Dedifferentiated amniotic fluid mesenchymal stem cell (primary cell): ENCODE results near the gene RNF4.
"Not testable (repeated sequence)": the region's sequence is repeated elsewhere in the genome, so short reads cannot be mapped to it uniquely, and the experiment has no call there.

Experiments used
- DNase-seq: peaks from one replicate; pipeline ENCODE4 v3.0.0-alpha.2; 2016; ENCODE audit errors: extremely low spot score

Gene RNF4

DNA sequence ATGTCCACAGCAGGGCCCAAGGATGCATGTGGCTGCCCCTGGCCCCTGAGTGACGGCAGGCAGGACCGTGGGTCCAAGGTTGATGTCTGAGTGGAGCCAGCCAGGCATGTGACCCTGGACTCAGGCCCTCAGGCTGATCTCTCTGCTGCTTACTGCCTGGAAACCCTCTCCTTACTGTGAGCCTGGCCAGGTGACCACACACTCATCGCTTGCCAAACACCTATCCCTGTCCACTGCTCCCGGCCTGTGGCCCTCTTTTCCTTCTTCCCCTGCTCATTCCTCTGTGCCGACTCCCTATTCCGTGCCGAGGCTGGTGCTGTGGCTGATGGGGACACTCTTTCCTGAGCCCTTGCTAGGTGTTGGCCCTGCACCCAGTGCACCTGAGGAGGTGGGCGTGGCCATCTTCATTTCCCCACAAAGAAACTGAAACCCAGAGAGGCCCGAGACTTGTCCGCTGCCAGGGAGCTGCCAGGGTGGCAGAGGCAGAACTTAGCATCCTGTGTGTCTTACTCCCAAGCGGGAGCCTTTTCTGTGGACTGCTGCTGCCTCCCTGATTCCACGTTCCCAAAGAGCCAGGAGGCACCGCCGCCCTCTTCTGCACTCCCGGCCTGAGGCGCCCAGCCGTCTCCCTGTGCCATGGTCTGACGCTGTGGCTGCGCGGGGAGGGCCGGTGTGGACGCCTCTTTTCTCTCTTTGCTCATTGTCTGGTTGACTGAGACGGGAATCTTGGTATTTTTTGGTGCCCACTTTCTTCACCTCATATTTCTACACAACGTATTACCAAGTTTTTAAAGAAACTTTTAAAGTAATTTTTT lies 11.2 kb upstream of the RNF4 start:
- no peak for DNase-seq

GRCh38 chr4:2458546-2459491 lies 10.1 kb upstream of the RNF4 start:
- DNase-seq: no peak

DNA sequence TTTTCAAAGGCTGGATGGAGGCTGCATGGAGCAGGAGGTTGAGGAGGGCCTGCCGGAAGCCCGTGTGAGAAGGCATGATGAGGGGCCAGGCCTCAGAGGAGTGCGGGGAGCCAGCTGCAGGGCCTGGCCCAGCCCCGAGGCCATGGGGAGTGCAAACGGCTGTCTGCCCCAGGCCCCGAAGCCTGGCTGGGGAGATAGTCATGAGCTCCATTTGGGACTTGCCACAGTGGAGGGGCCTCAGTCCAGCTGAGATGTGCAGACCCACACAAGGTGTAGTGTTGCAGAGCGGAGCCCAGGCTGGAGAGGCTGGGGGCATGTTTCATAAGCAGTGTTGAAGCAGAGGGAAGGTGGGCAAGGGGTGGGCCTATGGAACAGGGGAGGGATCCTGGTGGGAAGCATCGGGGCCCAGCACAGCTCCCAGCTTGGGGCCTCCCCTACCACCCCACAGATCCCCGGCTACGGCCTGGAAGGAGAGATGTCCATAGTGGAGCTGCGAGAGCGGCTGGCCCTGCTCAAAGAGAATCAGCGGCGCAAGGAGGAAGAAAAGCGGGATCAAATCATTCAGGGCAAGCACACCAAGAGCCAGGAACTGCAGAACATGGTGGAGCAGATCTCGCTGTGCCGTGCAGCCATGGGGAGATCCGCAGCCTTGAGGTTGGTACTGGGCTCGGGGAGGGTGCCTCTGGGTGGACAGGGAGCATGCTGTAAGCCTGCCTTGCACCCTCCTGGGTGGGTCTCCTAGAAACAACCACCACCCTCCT lies 9.1 kb upstream of the RNF4 start:
- no peak for DNase-seq

GRCh38 chr4:2461246-2461960 lies 7.5 kb upstream of the RNF4 start:
- no peak for DNase-seq

GRCh38 chr4:2462218-2462991 lies 6.5 kb upstream of the RNF4 start:
- peak; percentile 41 for DNase-seq

DNA sequence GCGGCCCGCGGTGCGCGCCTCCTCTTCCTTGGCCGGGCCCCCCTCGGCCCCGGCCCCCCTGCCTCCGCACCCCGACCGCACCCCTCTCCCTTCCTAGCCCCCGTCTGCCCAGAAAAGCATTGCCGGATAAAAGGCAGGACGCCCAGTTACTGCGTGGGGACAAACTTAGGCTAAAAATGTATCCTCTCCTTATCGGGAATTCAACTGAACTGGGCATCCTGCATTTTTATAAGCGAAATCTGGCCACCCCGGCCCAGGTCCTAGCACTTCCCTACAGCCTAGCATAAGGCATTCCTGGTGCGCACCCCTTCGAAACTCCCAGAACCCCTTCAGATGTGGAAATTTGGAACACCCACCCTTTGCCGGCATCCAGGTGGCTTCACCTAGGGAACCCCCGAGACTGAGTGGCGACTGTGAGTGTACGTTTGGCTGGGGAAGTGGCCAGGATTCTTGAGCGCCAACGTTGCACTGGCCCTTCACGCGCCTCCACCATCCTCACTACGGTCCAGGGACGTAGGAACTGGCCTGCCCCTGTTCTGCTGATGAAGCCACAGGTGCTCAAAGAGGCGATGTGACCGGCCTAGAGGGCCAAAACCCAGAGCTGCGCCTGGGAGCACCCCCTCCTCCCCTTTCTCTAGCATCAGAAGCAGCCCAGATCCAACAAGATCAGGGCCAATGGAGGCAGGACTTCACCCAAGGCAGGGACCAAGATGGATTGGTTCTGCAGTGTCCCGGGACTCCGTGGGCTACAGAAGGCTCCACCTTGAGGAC lies 5.7 kb upstream of the RNF4 start:
- no peak for DNase-seq

- DNase-seq: no peak
Measured at GRCh38 chr4:2465032-2465431, 3.9 kb upstream of the RNF4 start.

GRCh38 chr4:2465544-2465943 lies 3.4 kb upstream of the RNF4 start:
- not testable (repeated sequence) for DNase-seq

- DNase-seq: no peak
Measured at GRCh38 chr4:2469192-2469984, 482 bp downstream of the RNF4 start.

GRCh38 chr4:2470791-2471190 lies 1.9 kb downstream of the RNF4 start:
- no peak for DNase-seq

- DNase-seq: no peak
Measured at GRCh38 chr4:2472187-2472586, 3.3 kb downstream of the RNF4 start.

DNA sequence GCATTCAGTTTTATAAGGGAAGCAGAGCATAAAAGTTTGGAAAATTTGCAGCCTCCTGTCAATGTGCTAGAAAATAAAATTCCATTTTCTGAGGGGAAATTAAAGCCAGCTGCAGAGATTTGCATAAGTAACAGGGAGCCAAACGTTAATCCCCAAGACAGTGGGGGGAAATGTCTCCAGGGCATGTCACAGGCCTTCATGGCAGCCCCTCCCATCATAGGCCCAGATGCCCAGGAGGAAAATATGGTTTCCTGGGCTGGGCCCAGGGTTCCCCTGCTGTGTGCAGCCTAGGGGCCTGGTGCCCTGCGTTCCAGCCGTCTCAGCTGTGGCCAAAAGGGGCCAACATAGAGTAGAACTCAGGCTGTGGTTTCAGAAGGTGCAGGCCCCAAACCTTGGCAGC lies 9.3 kb downstream of the RNF4 start:
- peak; percentile 38 for DNase-seq

DNA sequence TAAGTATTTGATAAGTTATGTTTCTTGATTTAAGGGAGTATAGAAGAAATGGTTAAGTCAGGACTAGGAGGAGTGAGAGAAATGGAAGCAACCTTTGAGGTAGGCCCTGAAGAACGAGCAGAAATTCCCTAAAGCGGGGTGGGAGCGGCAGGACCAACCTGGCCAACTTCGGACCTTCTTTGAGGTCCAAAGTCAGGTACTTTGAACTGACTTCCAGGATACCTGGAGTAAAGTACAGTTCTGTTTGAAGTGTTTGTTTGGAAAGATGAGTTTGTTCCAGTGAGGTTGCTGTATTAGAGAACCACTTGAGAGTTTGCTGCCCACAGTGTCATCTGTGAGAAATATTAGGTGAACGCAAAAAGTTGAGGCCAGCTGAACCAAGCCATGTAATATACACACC lies 11.7 kb downstream of the RNF4 start:
- no peak for DNase-seq

DNA sequence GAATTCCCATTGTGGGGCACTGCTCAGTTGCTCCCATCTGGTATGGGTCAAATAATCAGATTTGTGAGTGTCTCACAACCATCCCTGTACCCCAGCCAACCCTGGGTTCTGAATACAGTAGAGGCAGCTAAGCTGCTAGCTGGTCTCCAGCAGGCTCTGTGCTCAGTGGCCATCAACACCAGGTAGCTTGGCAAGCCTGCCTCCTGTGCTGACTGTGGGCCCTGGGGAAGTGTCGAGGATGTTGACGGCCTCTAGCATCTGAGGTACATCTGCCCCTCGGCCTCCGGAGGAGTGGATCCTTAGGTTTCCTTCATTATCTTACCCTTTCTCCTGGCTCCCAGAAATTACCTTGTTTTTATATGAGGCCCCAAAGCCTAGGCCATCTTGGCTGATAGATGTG lies 13.3 kb downstream of the RNF4 start:
- no peak for DNase-seq

DNA sequence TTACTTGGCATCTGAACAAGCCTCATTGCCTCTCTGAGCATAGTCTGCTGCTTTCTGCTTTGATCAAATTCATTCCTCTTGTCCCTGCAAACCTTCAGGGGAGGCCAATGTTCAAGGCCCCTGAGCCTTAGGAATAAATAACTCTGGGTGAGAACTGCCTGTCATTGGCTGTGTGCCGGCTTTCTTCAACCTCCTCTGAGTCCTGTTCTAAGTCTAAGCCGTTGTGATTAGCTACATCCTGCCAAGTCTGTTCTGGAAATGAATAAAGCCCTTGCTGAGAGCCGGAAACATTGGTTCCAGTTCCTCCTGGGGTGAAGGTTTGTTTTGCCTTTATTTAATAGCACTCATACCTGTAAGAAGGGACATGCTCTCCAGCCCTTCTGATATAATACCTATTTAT lies 13.8 kb downstream of the RNF4 start:
- DNase-seq: peak; percentile 31

DNA sequence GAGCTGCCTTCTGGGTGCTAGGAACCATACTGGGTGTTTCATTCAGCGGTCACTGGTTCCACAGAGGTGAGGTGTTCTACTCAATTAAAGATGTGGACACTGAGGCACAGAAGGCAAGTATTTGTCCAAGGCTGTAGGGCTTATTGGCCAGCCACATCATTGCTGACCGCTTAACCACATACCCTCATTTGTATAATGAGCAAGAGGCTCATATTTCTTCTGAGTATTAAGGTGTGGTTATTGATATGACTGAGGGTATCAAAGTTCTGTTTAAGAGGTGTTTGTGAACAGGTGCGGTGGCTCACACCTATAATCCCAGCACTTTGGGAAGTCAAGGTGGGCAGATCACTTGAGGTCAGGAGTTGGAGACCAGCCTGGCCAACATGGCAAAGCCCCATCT lies 14.3 kb downstream of the RNF4 start:
- DNase-seq: no peak

DNA sequence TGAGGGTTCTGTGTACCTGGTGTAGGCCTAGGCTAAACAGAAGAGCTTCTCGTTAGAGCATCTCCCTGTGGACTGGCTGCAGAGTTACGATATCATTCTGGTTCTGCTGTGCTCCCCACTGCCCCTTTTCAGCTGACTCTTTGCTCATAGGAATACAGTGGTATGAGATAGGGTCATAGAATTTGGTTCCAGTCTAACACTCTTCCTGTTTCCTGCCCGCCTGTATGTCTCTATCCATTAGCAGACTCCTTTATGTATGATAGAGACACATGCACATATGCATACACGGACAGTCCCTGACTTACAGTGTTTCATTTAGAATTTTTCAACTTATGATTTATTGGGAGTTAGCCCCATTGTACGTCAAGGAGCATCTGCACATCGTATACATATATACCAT lies 15.3 kb downstream of the RNF4 start:
- no peak for DNase-seq

DNA sequence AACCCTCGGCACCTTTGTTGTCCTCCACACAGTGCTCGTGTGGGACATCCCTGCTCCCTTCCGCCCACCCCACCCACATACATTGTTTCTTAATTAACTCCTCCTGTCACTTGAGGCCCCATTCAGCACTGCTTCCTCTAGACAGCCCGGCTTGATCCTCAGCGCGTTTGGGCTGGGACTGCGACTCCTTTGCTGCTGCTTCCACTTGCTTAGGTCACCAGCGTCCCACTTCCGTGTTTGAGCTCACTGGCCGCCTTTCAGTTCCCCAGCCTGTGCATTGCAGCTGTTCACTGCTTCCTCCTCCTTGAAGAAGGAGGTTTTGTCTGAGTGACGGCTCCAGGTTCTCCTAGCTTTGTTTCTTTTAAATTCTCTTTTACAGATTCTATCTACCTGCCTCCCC lies 16.1 kb downstream of the RNF4 start:
- no peak for DNase-seq

DNA sequence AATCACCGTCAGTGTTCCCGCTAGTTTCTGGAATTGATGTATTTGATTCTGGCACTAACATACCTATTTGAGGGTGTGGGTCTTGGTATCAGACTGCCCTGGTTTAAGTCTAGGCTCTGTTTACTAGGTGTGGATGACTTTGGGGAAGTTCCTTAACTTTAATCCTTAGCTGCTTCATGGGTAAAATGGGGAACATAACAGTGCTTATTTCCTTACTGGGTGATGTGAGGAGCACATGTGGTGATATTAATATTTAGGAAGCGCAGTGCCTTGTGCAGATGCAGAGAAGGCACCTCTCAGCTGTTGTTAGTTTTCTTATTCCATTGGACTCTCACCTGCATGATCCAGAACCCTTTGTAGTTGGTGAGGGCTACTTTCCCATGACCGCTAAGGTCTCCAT lies 17.1 kb downstream of the RNF4 start:
- no peak for DNase-seq
